ENCODE data around the gene FSTL5.
A peak's percentile ranks its signal among the peaks of the same experiment; 100 is the strongest.
"Not testable (repeated sequence)": the region's sequence is repeated elsewhere in the genome, so short reads cannot be mapped to it uniquely, and the experiment has no call there.

Gene FSTL5

GRCh38 chr4:161829591-161829990, 334.2 kb downstream of the FSTL5 start:
- no peak for DNase-seq (ENCODE audit: low read depth)

GRCh38 chr4:161828061-161828460, 335.7 kb downstream of the FSTL5 start:
- DNase-seq (ENCODE audit: low read depth): no peak

- DNase-seq (ENCODE audit: low read depth): no peak
Observed at GRCh38 chr4:161827013-161827412, 336.8 kb downstream of the FSTL5 start.

GRCh38 chr4:161823450-161823849, 340.4 kb downstream of the FSTL5 start:
- no peak for DNase-seq (ENCODE audit: low read depth)

GRCh38 chr4:161822174-161822573, 341.6 kb downstream of the FSTL5 start:
- no peak for DNase-seq (ENCODE audit: low read depth)

GRCh38 chr4:161817914-161818313, 345.9 kb downstream of the FSTL5 start:
- no peak for DNase-seq (ENCODE audit: low read depth)

- no peak for DNase-seq (ENCODE audit: low read depth)
Observed at GRCh38 chr4:161816958-161817357, 346.8 kb downstream of the FSTL5 start.

- no peak for DNase-seq (ENCODE audit: low read depth)
Observed at GRCh38 chr4:161815841-161816240, 348.0 kb downstream of the FSTL5 start.

- DNase-seq (ENCODE audit: low read depth): no peak
Observed at GRCh38 chr4:161813889-161814288, 349.9 kb downstream of the FSTL5 start.

- DNase-seq (ENCODE audit: low read depth): no peak
Observed at GRCh38 chr4:161813389-161813788, 350.4 kb downstream of the FSTL5 start.

- no peak for DNase-seq (ENCODE audit: low read depth)
Observed at GRCh38 chr4:161803171-161803570, 360.6 kb downstream of the FSTL5 start.

- no peak for DNase-seq (ENCODE audit: low read depth)
Observed at GRCh38 chr4:161799710-161800109, 364.1 kb downstream of the FSTL5 start.

- DNase-seq (ENCODE audit: low read depth): no peak
Observed at GRCh38 chr4:161792991-161793390, 370.8 kb downstream of the FSTL5 start.

- DNase-seq (ENCODE audit: low read depth): no peak
Observed at GRCh38 chr4:161791796-161792556, 371.8 kb downstream of the FSTL5 start.

- DNase-seq (ENCODE audit: low read depth): no peak
Observed at GRCh38 chr4:161767116-161767515, 396.7 kb downstream of the FSTL5 start.

GRCh38 chr4:161762796-161763195, 401.0 kb downstream of the FSTL5 start:
- DNase-seq (ENCODE audit: low read depth): peak; percentile 4

GRCh38 chr4:161760008-161760407, 403.8 kb downstream of the FSTL5 start:
- no peak for DNase-seq (ENCODE audit: low read depth)

GRCh38 chr4:161758412-161758811, 405.4 kb downstream of the FSTL5 start:
- not testable (repeated sequence) for DNase-seq (ENCODE audit: low read depth)

- DNase-seq (ENCODE audit: low read depth): no peak
Observed at GRCh38 chr4:161728929-161729328, 434.9 kb downstream of the FSTL5 start.

- no peak for DNase-seq (ENCODE audit: low read depth)
Observed at GRCh38 chr4:161721947-161722346, 441.9 kb downstream of the FSTL5 start.

- no peak for DNase-seq (ENCODE audit: low read depth)
Observed at GRCh38 chr4:161717084-161717483, 446.7 kb downstream of the FSTL5 start.

- DNase-seq (ENCODE audit: low read depth): no peak
Observed at GRCh38 chr4:161714931-161715330, 448.9 kb downstream of the FSTL5 start.

GRCh38 chr4:161714022-161714751, 449.6 kb downstream of the FSTL5 start:
- DNase-seq (ENCODE audit: low read depth): peak; percentile 60

- DNase-seq (ENCODE audit: low read depth): no peak
Observed at GRCh38 chr4:161704653-161705052, 459.1 kb downstream of the FSTL5 start.
